Liver (tissue), 9 donors: ENCODE data around the gene POFUT1. TPM values are rescaled to one million over a fixed set of nuclear protein-coding genes. Genes with fewer than 3 reads are reported as not detected.

Source experiments
- DNase-seq: peaks from one replicate; pipeline ENCODE4 v3.0.0-alpha.2; 2017; ENCODE audit warnings: low spot score
- H3K27ac ChIP-seq, 2 donors: one replicate each; pipeline ENCODE4 v1.7.0; 2013; ENCODE audit warnings: inconsistent platforms in 2 of 2, low read length in 2 of 2, control low read depth in 1 of 2, low read depth in 1 of 2, mild to moderate bottlenecking in 1 of 2
- H3K27me3 ChIP-seq, 4 donors: one replicate each; pipeline versions ENCODE4 v1.6.1 to v1.7.0; 2013; ENCODE audit warnings: low read length in 3 of 4, inconsistent platforms in 1 of 4, mild to moderate bottlenecking in 1 of 4, moderate library complexity in 1 of 4; ENCODE audit not compliant: control insufficient read depth in 4 of 4, insufficient read depth in 4 of 4
- H3K36me3 ChIP-seq, 4 donors: one replicate each; pipeline versions ENCODE4 v1.6.1 to v1.7.0; 2013; ENCODE audit warnings: low read length in 3 of 4, mild to moderate bottlenecking in 3 of 4, low read depth in 1 of 4, moderate library complexity in 1 of 4; ENCODE audit not compliant: control insufficient read depth in 4 of 4, insufficient read depth in 3 of 4
- H3K4me1 ChIP-seq, 4 donors: one replicate each; pipeline versions ENCODE4 v1.6.1 to v1.7.0; 2013; ENCODE audit warnings: low read length in 3 of 4, mild to moderate bottlenecking in 3 of 4, moderate library complexity in 1 of 4; ENCODE audit not compliant: control insufficient read depth in 4 of 4, insufficient read depth in 4 of 4
- H3K4me3 ChIP-seq, 3 donors: one replicate each; pipeline versions ENCODE4 v1.6.1 to v1.7.0; 2013; ENCODE audit warnings: low read length in 3 of 3, control low read depth in 1 of 3, low read depth in 1 of 3, mild to moderate bottlenecking in 1 of 3
- H3K9ac ChIP-seq, 2 donors: one replicate each; pipeline ENCODE4 v1.7.0; 2013; ENCODE audit warnings: low read length in 2 of 2, mild to moderate bottlenecking in 2 of 2, moderate library complexity in 2 of 2, control low read depth in 1 of 2, low read depth in 1 of 2
- H3K9me3 ChIP-seq, 4 donors: one replicate each; pipeline versions ENCODE4 v1.6.1 to v1.7.0; 2013; ENCODE audit warnings: low read length in 3 of 4; ENCODE audit not compliant: control insufficient read depth in 4 of 4
- ATF3 ChIP-seq: IDR thresholded peaks from 2 replicates; pipeline ENCODE4 v1.6.1; 2016; ENCODE audit warnings: antibody characterized with exemption
- CTCF ChIP-seq: fragments of 150-350 bp; IDR thresholded peaks from 2 replicates; pipeline ENCODE4 v1.5.1; 2017; ENCODE audit warnings: improper control_type of control experiment, low read depth, low read length; ENCODE audit not compliant: missing input control
- EGR1 ChIP-seq, 2 donors: IDR thresholded peaks; 2 replicates each; pipeline ENCODE4 v1.6.1; 2016 to 2018; ENCODE audit warnings: antibody characterized with exemption in 2 of 2, low read depth in 2 of 2
- FOXA1 ChIP-seq: IDR thresholded peaks from 2 replicates; pipeline ENCODE4 v1.6.1; 2016; ENCODE audit warnings: antibody characterized with exemption
- FOXA2 ChIP-seq: IDR thresholded peaks from 2 replicates; pipeline ENCODE4 v1.6.1; 2016; ENCODE audit warnings: antibody characterized with exemption
- GABPA ChIP-seq, 2 donors: IDR thresholded peaks in 1 of 2; conservative IDR thresholded peaks in 1 of 2; 2 replicates each; pipeline ENCODE4 v1.6.1; 2016; ENCODE audit warnings: antibody characterized with exemption in 2 of 2, mild to moderate bottlenecking in 1 of 2, moderate library complexity in 1 of 2
- HNF4A ChIP-seq, 2 donors: conservative IDR thresholded peaks; 2 replicates each; pipeline ENCODE4 v1.6.1; 2016; ENCODE audit warnings: antibody characterized with exemption in 2 of 2, mild to moderate bottlenecking in 2 of 2
- MAX ChIP-seq: IDR thresholded peaks from 2 replicates; pipeline ENCODE4 v1.6.1; 2016; ENCODE audit warnings: antibody characterized with exemption
- RAD21 ChIP-seq, 2 donors: IDR thresholded peaks; 2 replicates each; pipeline ENCODE4 v1.6.1; 2016; ENCODE audit warnings: antibody characterized with exemption in 2 of 2, mild to moderate bottlenecking in 2 of 2
- TAF1 ChIP-seq: conservative IDR thresholded peaks from 2 replicates; pipeline ENCODE4 v1.6.1; 2016; ENCODE audit warnings: antibody characterized with exemption, mild to moderate bottlenecking
- YY1 ChIP-seq: IDR thresholded peaks from 2 replicates; pipeline ENCODE4 v1.6.1; 2016; ENCODE audit warnings: antibody characterized with exemption, mild to moderate bottlenecking
- ZBTB33 ChIP-seq: IDR thresholded peaks from 2 replicates; pipeline ENCODE4 v1.6.1; 2016; ENCODE audit warnings: antibody characterized with exemption
- WGBS: extraction: QIAGEN DNeasy Blood & Tissue Kit; methylation state at CpG from one replicate; pipeline ENCODE4 v1.1.7; 2013; 5-methylcytosine and 5-hydroxymethylcytosine counted together
- polyA plus RNA-seq, 2 donors: library from polyadenylated mRNA; stranded (reverse) in 1 of 2; unstranded in 1 of 2; fragments of 200-250 nt in 1 of 2; fragments of >200 nt in 1 of 2; fragmentation: Nextera tagmentation in 1 of 2; extraction: Ambion mirVana in 1 of 2; gene quantifications; one replicate each; pipeline versions ENCODE4 v1.2.1 to v1.2.3, GENCODE V29; 2013 to 2015
- total RNA-seq, 2 donors: library from RNA; depleted of rRNA; stranded (reverse); fragments of >200 nt; gene quantifications; one replicate each; pipeline ENCODE4 v1.2.3, GENCODE V29; 2014
- donor health status: healthy.
- donor health status: healthy.
- donor health status: healthy.
- donor health status: healthy.
- donor health status: healthy.

Gene POFUT1
- total and polyA plus RNA-seq, 4 donors: 14.6 to 43.3 (median 24.8) TPM

GRCh38 chr20:32205843-32206759 is 1.6 kb upstream of the POFUT1 start:
- Histone ChIP-seq H3K4me1 (peaks cover 3 to 72% (median 56%) of the 10 kb centered on the region in 4 donors), H3K27me3 (no peaks in the 10 kb centered on the region)
- no peak for DNase-seq

GRCh38 chr20:32206760-32207625 is 687 bp upstream of the POFUT1 start:
- no peaks in the 10 kb centered on the region for H3K27me3 ChIP-seq
- H3K9me3 ChIP-seq: no peaks in the 10 kb centered on the region
- peaks cover 6 to 79% (median 62%) of the 10 kb centered on the region in 4 donors for H3K4me1 ChIP-seq
- H3K4me3 ChIP-seq: peak overlapping the region; percentile 65 to 94 (median 85)
- WGBS: 3% methylated on average over 40 of the region's 40 CpGs
- peak overlapping the region; percentile 72 to 91 for H3K9ac ChIP-seq
- H3K27ac ChIP-seq: peak overlapping the region; percentile 75 to 76
- peaks cover 0 to 13% (median 3%) of the 10 kb centered on the region in 4 donors for H3K36me3 ChIP-seq
- DNase-seq: peak; percentile 69
- TF ChIP-seq EGR1 (IDR thresholded peaks at IDR 0.05; ENCODE audit: low read depth in 2 of 2) (no peak), RAD21 (IDR thresholded peaks at IDR 0.05) (no peak), MAX (no peak), GABPA (IDR thresholded peaks at IDR 0.05 in 1 of 2, conservative IDR thresholded peaks at IDR 0.05 in 1 of 2) (no peak), TAF1 (no peak), FOXA1 (no peak), ATF3 (no peak), ZBTB33 (no peak), FOXA2 (no peak)

More at GRCh38 chr20:32205843-32206759, 1.6 kb upstream of the POFUT1 start:
- peak overlapping the region; percentile 72 to 91 for H3K9ac ChIP-seq
- peak overlapping the region; percentile 75 to 76 for H3K27ac ChIP-seq
- peaks cover 0 to 17% (median 9%) of the 10 kb centered on the region in 4 donors for H3K36me3 ChIP-seq
- H3K9me3 ChIP-seq: no peaks in the 10 kb centered on the region
- H3K4me3 ChIP-seq: peak overlapping the region; percentile 65 to 94 (median 85)
- WGBS: 54% methylated on average over 8 of the region's 8 CpGs
- TF ChIP-seq YY1 (no peak), ZBTB33 (no peak), HNF4A (conservative IDR thresholded peaks at IDR 0.05) (no peak), CTCF (no peak), FOXA2 (no peak)
